Ovary (tissue), 3 donors: ENCODE results near the gene PCSK2.

Experiments used
- POLR2A ChIP-seq: fragments of 450-650 bp; IDR thresholded peaks from one replicate; pipeline ENCODE4 v1.6.1; 2017; ENCODE audit warnings: antibody characterized with exemption, mild to moderate bottlenecking, moderate library complexity
- TF ChIP-seq, protein P1 (sequence below), 3 donors: fragments of 450-650 bp in 2 of 3; fragments of 200-600 bp in 1 of 3; IDR thresholded peaks; one replicate each; pipeline versions ENCODE4 v1.5.1 to v1.8.0; 2016 to 2022; ENCODE audit warnings: antibody characterized with exemption in 3 of 3, mild to moderate bottlenecking in 1 of 3
- donor health status: DM: no; HTN: no; CAD: no.

DNA sequence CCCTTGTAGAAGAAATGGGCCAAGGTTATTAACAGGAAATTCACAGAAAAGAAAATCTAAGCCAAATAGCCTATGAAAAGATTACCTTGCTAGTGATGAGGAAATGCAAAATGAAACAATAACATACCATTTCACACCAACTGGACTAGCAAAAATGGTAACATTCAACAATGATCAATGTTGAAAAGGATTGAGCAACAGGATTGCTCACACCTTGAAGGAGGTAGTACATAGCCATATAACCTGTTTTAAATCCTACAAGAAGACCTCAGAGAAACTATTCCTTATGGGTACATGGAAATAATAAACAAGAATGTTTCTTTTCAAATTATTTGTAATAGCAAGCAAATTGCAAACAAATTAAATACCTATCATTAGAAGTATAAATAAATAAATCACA, 196.9 kb downstream of the PCSK2 start:
- TF ChIP-seq, protein P1, sequence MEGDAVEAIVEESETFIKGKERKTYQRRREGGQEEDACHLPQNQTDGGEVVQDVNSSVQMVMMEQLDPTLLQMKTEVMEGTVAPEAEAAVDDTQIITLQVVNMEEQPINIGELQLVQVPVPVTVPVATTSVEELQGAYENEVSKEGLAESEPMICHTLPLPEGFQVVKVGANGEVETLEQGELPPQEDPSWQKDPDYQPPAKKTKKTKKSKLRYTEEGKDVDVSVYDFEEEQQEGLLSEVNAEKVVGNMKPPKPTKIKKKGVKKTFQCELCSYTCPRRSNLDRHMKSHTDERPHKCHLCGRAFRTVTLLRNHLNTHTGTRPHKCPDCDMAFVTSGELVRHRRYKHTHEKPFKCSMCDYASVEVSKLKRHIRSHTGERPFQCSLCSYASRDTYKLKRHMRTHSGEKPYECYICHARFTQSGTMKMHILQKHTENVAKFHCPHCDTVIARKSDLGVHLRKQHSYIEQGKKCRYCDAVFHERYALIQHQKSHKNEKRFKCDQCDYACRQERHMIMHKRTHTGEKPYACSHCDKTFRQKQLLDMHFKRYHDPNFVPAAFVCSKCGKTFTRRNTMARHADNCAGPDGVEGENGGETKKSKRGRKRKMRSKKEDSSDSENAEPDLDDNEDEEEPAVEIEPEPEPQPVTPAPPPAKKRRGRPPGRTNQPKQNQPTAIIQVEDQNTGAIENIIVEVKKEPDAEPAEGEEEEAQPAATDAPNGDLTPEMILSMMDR (IDR thresholded peaks at IDR 0.05) = no peak
- TF ChIP-seq POLR2A = no peak
